HG02970 (cell line): ENCODE data around the gene CD22.
"Not testable (repeated sequence)": the region's sequence is repeated elsewhere in the genome, so short reads cannot be mapped to it uniquely, and the experiment has no call there.

Experiments used
- ATAC-seq: cut with Tn5 transposase; IDR thresholded peaks from one replicate; pipeline ENCODE4 v1.9.1; 2021; ENCODE audit warnings: mild to moderate bottlenecking, moderate library complexity, moderate number of reproducible peaks; ENCODE audit not compliant: unreplicated experiment, low FRiP score

The CD22 gene

GRCh38 chr19:35328851-35329285 lies at the start of gene CD22:
CD22 (plus strand) TSS chr19:35329187; CDS start chr19:35332041, 2,854 bp downstream.
- no peak for ATAC-seq

GRCh38 chr19:35279374-35279773 lies 49.6 kb upstream of the CD22 start:
- no peak for ATAC-seq

GRCh38 chr19:35279985-35280821 lies 48.8 kb upstream of the CD22 start:
- no peak for ATAC-seq

DNA sequence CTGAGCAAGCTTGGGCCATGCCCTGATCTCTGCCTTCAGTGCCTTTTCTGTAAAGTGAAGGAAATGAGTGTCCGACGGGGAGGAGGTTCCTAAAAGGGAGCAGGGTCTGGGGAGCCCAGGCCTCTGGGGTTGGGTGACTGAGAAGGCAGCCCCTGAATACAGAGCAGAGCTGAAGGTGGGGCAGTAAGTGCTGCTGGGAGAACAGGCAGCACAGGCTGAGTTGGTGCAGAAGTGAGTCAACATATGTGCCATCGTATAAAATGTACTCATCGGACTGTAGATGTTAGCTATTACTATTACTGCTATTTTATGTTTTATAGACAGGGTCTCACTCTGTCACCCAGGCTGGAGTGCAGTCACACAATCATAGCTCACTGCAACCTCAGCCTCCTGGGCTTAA lies 47.7 kb upstream of the CD22 start:
- no peak for ATAC-seq

- no peak for ATAC-seq
Measured at GRCh38 chr19:35284153-35285094, 44.6 kb upstream of the CD22 start.

GRCh38 chr19:35285095-35285449 lies 43.9 kb upstream of the CD22 start:
- ATAC-seq: no peak

GRCh38 chr19:35285465-35285864 lies 43.5 kb upstream of the CD22 start:
- not testable (repeated sequence) for ATAC-seq

DNA sequence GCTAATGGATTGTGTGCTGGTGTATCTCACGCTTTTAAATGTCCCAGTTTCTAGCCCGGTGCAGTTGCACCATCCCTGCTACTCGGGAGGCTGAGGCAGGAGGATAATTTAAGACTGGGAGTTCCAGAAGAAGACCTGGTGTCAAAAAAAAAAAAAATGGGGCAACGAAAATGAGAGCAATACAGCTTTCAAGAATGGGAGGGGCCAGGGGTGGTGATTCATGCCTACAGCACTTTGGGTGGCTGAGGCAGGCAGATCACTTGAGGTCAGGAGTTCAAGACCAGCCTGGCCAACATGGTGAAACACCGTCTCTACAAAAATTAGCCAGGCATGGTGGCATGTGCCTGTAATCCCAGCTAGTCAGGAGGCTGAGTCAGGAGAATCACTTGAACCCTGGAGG lies 42.9 kb upstream of the CD22 start:
- not testable (repeated sequence) for ATAC-seq

DNA sequence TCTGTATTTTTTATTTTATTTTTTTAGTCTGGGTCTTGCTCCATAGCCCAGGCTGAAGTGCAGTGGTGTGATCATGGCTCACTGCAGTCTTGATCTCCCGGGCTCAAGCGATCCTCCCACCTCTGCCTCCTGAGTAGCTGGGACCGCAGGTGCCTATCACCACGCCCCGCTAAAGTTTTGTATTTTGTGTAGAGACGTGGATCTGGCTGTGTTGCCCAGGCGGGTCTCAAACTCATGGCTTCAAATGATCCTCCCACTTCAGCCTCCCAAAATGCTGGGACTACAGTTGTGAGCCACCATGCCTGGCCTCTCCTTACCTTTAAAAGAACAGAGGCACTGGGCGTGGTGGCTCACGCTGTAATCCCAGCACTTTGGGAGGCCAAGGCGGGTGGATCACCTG lies 41.3 kb upstream of the CD22 start:
- ATAC-seq: no peak

DNA sequence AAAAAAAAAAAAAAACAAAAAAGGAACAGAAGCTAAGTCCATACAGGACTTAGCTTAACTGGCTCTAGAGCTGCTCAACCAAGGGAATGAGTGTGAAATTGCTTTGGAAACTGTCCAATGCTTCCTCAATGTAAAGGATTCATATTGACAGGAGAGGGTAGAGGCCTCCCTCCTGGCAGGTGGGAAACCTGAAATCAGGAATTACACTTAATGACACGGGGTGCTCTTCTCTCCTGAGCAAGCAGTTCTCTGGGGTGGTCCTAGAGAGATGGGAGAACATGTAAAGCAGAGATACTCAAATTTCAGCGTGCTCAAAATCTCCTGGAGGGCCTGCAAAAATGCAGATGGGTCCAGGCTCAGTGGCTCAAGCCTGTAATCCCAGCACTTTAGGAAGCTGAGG lies 40.7 kb upstream of the CD22 start:
- no peak for ATAC-seq

- ATAC-seq: no peak
Measured at GRCh38 chr19:35288906-35289305, 40.1 kb upstream of the CD22 start.

DNA sequence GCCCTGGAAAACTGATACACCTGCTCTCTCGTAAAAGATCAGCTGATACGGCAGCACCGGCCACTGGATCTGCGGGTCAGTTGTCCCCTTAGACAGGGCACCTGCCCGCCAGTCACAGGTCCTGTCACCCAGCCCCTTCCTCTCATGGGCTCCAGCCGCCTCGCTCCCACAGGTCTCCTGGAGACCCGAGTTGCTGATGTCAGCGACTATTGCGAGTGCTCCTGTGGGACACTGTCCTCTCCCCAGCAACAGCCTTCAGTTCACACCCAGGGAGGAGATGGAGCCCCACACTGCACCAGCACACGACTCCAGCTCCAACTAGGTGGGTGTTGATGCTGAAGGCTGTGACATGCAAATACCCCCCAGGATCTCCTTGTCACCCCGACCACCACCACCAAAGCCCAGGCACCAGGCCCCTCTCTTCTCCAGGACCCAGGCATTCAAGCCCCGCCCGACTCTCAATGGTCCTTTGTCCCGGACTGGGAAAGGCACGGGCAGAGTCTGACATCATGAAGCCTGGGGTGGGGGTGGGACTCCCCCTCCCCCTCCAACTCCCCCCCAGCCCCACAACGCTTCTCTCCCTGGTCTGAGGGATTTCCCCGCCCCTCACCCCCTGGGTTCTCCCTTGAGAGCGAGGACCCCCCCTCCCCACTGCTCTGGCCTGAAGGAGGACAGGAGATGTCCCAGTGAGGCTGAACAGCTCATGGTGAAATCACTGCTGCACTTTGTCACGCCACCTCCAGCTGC lies 38.4 kb upstream of the CD22 start:
- no peak for ATAC-seq

DNA sequence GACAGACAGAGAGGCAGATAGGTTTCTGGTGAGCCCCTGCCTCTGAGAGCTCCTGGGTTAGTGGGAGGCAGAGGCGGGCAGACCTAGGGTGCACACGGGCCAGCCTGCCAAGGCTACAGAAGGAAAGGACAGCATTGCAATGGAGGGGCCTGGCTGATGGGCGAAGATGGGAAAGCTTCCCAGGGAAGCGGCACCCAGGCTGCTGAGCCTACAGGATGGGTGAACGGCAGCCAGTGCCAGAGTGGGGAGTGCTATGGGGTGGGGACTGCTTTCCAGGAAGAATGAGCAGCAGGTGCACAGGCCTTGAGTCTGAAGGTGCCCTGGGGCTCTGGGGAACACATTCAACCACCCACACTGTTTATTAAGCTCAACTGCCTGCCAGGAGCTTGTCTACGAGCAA lies 37.7 kb upstream of the CD22 start:
- ATAC-seq: no peak

DNA sequence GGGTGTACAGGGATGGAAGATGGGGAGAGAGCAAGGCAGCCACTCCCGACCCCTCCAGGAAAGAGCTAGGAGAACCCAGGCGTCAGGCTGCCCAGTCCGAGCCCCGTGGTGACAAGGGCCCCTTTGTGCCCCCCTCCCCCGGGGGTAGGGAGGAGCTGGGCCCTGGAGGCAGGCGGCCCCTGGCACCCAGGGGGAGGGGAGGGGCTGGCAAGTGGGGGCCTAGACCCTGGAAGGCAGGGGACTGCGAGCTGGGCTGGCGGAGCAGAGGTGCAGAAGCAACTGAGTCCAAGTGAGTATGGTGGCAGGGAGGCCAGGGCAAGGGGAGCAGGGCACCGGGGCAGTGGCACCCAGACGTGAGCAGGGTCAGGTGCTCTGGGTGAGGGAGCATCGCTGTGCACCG lies 37.1 kb upstream of the CD22 start, which contains the start of gene MAG:
TSS of gene MAG (plus strand) at position 246 of the 400 bp plus-strand sequence. CDS start 3,248 bp downstream, outside the sequence.
- no peak for ATAC-seq

DNA sequence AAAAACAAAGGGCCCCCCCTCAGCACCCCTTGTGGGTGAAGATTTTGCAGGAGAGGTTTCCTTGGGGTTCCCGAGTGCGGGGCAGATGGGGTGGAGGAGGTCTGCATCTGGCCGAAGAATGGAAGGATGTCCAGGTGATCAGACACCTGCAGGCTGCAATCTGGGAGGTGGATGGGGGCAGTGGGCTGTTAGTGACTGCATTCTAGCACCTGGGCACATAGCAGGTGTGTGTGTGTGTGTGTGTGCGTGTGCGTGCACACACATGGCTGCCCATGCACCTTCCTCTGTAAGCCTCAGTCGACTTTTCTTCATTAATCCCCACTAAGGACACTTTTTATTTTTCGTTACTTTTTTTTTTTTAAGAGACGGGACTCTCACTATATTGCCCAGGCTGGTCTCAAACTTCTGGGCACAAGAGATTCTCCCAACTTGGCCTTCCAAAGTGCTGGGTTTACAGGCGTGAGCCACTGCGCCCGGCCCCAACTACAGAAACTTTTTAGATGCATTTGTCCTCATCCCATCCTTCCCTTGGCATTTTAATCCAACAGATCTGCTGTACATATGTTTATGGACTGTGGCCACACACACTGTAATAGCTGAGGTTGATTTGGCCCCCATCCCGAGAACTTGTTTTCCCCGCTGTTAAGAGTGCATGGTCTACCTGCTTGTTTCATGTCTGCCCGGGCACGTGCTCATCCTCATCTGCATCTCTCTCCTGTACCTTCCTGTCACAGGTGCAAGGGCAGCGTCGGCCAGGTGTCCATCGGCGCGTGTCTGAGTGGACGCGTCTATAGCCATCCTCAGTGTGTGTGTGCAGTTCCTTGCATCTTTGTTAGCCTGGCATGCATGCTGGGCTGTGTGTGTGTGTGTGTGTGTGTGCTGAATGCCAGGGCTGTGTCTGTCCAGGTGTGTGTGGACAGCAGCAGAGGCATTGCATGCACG lies 36.3 kb upstream of the CD22 start:
- ATAC-seq: no peak

GRCh38 chr19:35293363-35293739 lies 35.6 kb upstream of the CD22 start:
- no peak for ATAC-seq

- ATAC-seq: no peak
Measured at GRCh38 chr19:35293808-35294207, 35.2 kb upstream of the CD22 start.

GRCh38 chr19:35294328-35294727 lies 34.7 kb upstream of the CD22 start:
- ATAC-seq: no peak
